ENCODE results near the gene AIRE.

DNA sequence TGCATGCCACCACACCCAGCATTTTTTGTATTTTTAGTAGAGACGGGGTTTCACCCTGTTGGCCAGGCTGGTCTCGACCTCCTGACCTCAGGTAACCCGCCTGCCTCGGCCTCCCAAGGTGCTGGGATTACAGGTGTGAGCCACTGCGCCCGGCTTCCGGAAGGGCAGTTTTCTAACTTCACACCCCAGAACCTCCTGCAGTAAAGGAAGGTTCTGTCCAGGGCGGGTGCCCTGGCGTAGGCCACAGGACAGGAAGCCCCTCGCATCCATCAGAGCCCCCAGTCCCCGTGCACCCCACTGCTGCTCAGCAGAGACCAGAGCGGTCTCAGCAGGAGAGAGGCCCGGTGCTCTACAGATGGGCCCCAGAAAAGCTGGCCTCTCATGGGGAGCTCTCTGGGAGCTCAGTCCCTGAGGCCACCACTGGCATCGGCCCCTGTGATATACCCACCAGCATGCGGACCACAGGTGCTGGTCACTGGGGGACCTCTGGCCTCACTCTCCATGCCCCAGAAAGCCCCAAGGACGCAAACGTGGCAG lies 19.9 kb upstream of the AIRE start:
- TF ChIP-seq, protein P1, sequence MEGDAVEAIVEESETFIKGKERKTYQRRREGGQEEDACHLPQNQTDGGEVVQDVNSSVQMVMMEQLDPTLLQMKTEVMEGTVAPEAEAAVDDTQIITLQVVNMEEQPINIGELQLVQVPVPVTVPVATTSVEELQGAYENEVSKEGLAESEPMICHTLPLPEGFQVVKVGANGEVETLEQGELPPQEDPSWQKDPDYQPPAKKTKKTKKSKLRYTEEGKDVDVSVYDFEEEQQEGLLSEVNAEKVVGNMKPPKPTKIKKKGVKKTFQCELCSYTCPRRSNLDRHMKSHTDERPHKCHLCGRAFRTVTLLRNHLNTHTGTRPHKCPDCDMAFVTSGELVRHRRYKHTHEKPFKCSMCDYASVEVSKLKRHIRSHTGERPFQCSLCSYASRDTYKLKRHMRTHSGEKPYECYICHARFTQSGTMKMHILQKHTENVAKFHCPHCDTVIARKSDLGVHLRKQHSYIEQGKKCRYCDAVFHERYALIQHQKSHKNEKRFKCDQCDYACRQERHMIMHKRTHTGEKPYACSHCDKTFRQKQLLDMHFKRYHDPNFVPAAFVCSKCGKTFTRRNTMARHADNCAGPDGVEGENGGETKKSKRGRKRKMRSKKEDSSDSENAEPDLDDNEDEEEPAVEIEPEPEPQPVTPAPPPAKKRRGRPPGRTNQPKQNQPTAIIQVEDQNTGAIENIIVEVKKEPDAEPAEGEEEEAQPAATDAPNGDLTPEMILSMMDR (IDR thresholded peaks at IDR 0.05; ENCODE audit: insufficient read depth, low read length, poor library complexity, severe bottlenecking), result no peak
- no peak for TF ChIP-seq EZH2phosphoT487 (conservative IDR thresholded peaks at IDR 0.05; ENCODE audit: low read length)

Measured in SU-DHL-6 (cell line).